ENCODE measurements around the gene QARS1.

QARS1 gene

GRCh38 chr3:49053543-49053942 is 51.0 kb downstream of the QARS1 start:
- no peak for DNase-seq (ENCODE audit: low read depth in 3 of 3)

All from stimulated activated CD4-positive, alpha-beta T cell treated with anti-CD3 and anti-CD28 coated beads, TNF-alpha, amount 100 ng/mL, for 48 hours (primary cell).